22Rv1 (cell line): ENCODE data around the gene MR1.

Source experiments
- H3K27ac ChIP-seq: fragments of 450-650 bp; 2 replicates; pipeline ENCODE4 v1.5.1; 2017
- ZFX ChIP-seq: fragments of 450-650 bp; IDR thresholded peaks from 2 replicates; pipeline ENCODE4 v1.6.1; 2017; ENCODE audit warnings: antibody characterized with exemption, borderline replicate concordance
- TF ChIP-seq, protein P1 (sequence below): fragments of 450-650 bp; IDR thresholded peaks from 2 replicates; pipeline ENCODE4 v1.5.1; 2017; ENCODE audit warnings: mild to moderate bottlenecking

Gene MR1

DNA sequence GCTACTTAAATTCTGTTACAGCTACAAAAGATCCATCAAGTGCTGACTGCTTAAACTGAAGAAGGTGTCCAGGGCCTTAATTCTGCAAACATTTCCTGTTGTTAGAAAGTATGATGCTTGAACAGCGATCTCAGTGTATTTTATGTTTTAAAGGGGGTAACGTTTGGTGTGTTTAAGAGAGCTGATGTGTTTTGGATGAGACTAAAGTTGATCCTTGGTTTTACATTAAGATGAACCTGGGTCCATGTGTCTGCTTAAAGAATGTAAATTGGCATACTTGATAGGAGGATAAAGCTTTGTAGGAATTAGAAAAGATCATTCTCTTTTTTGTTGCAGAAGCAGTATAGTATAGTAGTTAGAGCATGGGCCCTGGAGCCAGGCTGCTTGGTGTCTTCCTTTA is 58.3 kb downstream of the MR1 start:
- peak overlapping the region; percentile 69 for H3K27ac ChIP-seq
- TF ChIP-seq, protein P1, sequence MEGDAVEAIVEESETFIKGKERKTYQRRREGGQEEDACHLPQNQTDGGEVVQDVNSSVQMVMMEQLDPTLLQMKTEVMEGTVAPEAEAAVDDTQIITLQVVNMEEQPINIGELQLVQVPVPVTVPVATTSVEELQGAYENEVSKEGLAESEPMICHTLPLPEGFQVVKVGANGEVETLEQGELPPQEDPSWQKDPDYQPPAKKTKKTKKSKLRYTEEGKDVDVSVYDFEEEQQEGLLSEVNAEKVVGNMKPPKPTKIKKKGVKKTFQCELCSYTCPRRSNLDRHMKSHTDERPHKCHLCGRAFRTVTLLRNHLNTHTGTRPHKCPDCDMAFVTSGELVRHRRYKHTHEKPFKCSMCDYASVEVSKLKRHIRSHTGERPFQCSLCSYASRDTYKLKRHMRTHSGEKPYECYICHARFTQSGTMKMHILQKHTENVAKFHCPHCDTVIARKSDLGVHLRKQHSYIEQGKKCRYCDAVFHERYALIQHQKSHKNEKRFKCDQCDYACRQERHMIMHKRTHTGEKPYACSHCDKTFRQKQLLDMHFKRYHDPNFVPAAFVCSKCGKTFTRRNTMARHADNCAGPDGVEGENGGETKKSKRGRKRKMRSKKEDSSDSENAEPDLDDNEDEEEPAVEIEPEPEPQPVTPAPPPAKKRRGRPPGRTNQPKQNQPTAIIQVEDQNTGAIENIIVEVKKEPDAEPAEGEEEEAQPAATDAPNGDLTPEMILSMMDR = no peak
- TF ChIP-seq ZFX = no peak

GRCh38 chr1:181092883-181093458 is 59.2 kb downstream of the MR1 start:
- TF ChIP-seq, protein P1 = no peak
- TF ChIP-seq ZFX = no peak
- H3K27ac ChIP-seq = peak overlapping the region; percentile 69

- TF ChIP-seq, protein P1 = no peak
- no peak for TF ChIP-seq ZFX
- H3K27ac ChIP-seq = no peak overlapping the region
Observed at GRCh38 chr1:181094416-181095212, 60.8 kb downstream of the MR1 start.

DNA sequence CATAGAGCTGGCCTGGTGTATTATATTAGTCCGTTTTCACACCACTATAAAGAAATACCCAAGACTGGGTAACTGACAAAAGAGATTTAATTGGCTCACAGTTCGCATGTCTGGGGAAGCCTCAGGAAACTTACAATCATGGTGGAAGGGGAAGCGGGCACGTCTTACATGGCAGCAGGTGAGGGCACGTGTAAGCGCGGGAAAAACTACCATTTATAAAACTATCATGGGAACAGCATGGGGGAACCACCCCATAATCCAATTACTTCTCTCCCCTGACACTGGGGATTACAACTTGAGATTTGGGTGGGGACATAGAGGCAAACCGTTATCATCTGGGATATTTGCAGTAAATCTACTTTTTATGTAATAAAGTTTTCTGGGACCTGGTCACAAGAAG is 61.5 kb downstream of the MR1 start:
- TF ChIP-seq, protein P1 = no peak
- no peak for TF ChIP-seq ZFX
- peak overlapping the region; percentile 46; the same call in 1 of the 2 replicates for H3K27ac ChIP-seq

- peak overlapping the region; percentile 46 for H3K27ac ChIP-seq
- TF ChIP-seq ZFX = no peak
- TF ChIP-seq, protein P1 = no peak
Observed at GRCh38 chr1:181095763-181096184, 62.0 kb downstream of the MR1 start.

GRCh38 chr1:181097242-181097641 is 63.5 kb downstream of the MR1 start:
- H3K27ac ChIP-seq = no peak overlapping the region
- TF ChIP-seq, protein P1 = no peak
- TF ChIP-seq ZFX = no peak
